Naive thymus-derived CD8-positive, alpha-beta T cell (primary cell): ENCODE measurements around the gene ACVR2B. TPM values are rescaled to one million over a fixed set of nuclear protein-coding genes. Genes with fewer than 3 reads are reported as not detected.

ENCODE experiments used
- ATAC-seq, 2 donors: fragments of 150-1000 bp; cut with Tn5 transposase in 1 of 2; sonication (Bioruptor Pico), chemical (Tn5 transposase) in 1 of 2; 1 replicate in 1 of 2; 2 replicates in 1 of 2; pipeline ENCODE4 v1.10.0; 2021; ENCODE audit warnings: mild to moderate bottlenecking in 2 of 2, moderate library complexity in 2 of 2
- POLR2A ChIA-PET: fragments of 350-600 bp; sonication (Branson Sonifier 250); formaldehyde crosslinking; loops from one replicate; lab custom pipeline; 2021; ENCODE audit warnings: antibody characterized with exemption; lab: Charles Lee
- DNase-seq, 10 donors: peaks; one replicate each; pipeline versions ENCODE4 v3.0.0 to v3.0.0-alpha.2; 2020 to 2022
- H3K27ac Mint-ChIP-seq, 10 donors: one replicate each; pipeline ENCODE4 v1.8.0; 2020 to 2022; ENCODE audit warnings: mild to moderate bottlenecking in 10 of 10, mixed read lengths in 10 of 10, moderate library complexity in 4 of 10, inconsistent platforms in 1 of 10
- H3K27me3 Mint-ChIP-seq, 5 donors: one replicate each; pipeline ENCODE4 v1.8.0; 2021 to 2022; ENCODE audit warnings: mixed read lengths in 5 of 5
- H3K36me3 Mint-ChIP-seq, 3 donors: one replicate each; pipeline ENCODE4 v1.8.0; 2020 to 2022; ENCODE audit warnings: mixed read lengths in 3 of 3, mild to moderate bottlenecking in 2 of 3, inconsistent platforms in 1 of 3
- H3K4me1 Mint-ChIP-seq, 4 donors: one replicate each; pipeline ENCODE4 v1.8.0; 2021 to 2022; ENCODE audit warnings: mixed read lengths in 4 of 4
- H3K4me3 Mint-ChIP-seq, 10 donors: one replicate each; pipeline ENCODE4 v1.8.0; 2020 to 2022; ENCODE audit warnings: mild to moderate bottlenecking in 10 of 10, mixed read lengths in 10 of 10, moderate library complexity in 6 of 10, inconsistent platforms in 1 of 10
- H3K9me3 Mint-ChIP-seq, 9 donors: one replicate each; pipeline ENCODE4 v1.8.0; 2020 to 2022; ENCODE audit warnings: mixed read lengths in 9 of 9, mild to moderate bottlenecking in 3 of 9, inconsistent platforms in 1 of 9, moderate library complexity in 1 of 9
- polyA plus RNA-seq, 3 donors: library from polyadenylated mRNA; unstranded; fragments of 300-500 nt; fragmentation: Illumina TruSeq; gene quantifications; one replicate each; pipeline ENCODE4 v1.2.3, GENCODE V29; 2021
- total RNA-seq, 8 experiments: library from RNA in 2 of 8; stranded (reverse) in 2 of 8; gene quantifications; one replicate each; pipeline ENCODE4 v1.2.3 and lab custom pipeline; 2021 to 2026

ACVR2B gene
- total and polyA plus RNA-seq, 5 experiments from 2014 or later: 0.69 to 16.1 (median 1.9) TPM

DNA sequence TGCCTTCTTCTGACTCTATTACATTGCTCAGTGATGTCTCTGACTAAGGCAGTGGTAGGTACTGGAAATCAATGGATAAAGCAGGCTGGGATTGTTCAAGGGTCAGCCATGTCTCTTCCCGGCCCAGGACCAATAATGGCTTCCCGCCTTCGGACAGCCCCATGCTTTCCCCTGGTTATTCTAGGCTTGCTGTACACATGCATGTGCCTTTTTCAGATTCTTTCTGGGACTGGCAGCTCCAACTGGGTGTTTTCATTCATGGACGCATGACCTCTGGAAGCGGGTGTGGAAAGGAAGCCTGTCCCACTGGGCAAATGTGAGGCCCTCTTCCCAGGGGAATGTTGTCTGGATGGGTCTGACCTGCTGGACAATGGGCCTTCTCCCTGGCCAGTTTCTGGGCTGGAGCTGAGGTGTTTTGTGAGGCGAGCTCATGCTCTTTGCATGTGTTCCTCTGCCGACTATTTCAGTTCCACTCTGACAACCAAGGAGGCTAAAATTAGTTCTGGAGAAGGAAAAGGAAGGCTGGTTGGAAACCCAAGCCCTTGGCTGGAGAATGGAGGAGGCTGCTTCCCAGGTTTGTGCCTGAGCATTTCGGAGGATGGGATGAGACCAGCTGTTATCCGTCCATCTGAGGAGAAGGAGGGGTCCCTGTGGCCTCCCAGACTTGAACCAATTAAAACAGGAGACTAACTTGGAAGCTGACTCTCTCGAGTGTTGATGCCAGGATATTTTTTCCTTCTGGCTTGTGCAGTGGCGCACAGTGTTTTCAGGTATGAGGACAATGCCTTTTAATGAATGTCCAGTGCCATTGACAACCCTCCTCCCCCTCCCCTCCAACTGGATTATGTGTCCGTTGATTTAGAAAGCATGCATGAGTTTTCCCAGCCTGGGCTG lies 6.9 kb downstream of the ACVR2B start:
- Mint-ChIP-seq H3K4me1 (peaks cover 5 to 50% (median 12%) of the 10 kb centered on the region in 4 donors), H3K36me3 (no peaks in the 10 kb centered on the region), H3K9me3 (peaks cover 0 to 6% (median 0%) of the 10 kb centered on the region in 9 donors), H3K27ac (no peak overlapping the region), H3K27me3 (no peaks in the 10 kb centered on the region), H3K4me3 (no peak overlapping the region)
- POLR2A ChIA-PET: no interaction called here
- DNase-seq: no peak
- ATAC-seq: no peak

DNA sequence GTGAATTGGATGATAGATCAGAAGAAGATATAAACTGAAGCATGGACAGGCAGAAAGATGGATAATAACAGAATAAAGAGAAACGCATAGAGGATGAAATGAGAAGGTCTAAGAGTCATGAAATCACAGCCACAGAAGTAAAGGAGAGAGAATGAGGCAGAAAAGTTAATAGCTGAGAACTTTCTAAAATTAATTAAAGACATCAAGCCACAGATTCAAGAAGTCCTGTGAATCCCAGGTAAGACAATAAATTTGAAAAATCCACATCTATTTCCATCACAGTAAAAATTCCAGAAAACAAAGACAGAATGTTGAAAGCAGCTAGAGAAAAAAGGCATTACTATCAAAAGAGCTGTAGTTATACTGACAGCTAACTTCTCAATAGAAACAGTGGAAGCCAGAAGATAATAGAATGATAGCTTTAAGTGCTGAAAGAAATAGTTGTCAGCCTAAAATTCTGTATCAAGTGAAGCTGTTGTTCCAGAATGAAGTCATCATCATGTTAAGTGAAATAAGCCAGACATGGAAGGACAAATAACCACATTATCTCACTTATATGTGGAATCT lies 12.0 kb downstream of the ACVR2B start:
- DNase-seq (no peak), ATAC-seq (no peak)
- peaks cover 0 to 19% (median under 1%) of the 10 kb centered on the region in 4 donors for H3K4me1 Mint-ChIP-seq
- H3K4me3 Mint-ChIP-seq: no peak overlapping the region
- H3K36me3 Mint-ChIP-seq: peaks cover 3 to 19% (median 7%) of the 10 kb centered on the region in 3 donors
- peaks cover 0 to 23% (median 16%) of the 10 kb centered on the region in 9 donors for H3K9me3 Mint-ChIP-seq
- H3K27ac Mint-ChIP-seq: no peak overlapping the region
- POLR2A ChIA-PET: no interaction called here
- no peaks in the 10 kb centered on the region for H3K27me3 Mint-ChIP-seq

DNA sequence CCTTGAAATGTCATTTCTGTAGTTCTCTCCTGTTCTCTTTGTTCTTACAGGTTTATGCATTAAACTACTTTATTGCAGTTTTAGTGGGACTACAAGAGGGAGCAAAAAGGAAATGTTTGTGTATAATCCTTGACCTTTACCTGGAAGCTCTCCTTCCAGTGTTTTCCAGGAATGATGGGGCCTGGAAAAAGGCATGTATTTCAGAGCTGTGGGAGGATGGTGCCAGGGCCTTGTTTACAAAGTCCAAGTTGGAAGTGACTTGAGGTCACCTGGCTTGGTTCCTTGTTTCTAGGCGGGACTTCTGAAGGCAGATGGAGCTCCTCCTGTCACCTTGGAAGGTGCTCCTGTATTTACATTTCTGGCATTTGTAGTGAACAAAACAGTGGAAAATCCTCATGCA lies 15.1 kb downstream of the ACVR2B start:
- POLR2A ChIA-PET: no interaction called here

DNA sequence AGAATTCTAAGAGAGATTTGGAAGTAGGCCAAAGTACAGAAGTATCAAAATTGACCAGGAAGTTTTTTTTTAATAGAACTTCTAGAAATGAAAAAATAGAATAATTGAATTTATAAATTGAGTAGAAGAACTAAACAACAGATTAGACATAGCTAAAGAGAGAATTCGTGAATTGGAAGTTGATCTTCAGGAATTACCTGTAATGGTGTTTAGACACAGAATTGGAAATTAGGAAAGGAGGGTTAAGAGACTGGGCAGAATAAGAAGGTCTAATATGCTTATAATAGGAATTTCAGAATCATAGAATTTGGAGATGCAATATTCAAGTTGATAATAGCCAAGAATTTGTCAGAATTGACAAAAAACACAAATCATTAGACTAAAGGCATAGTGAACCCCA lies 16.2 kb downstream of the ACVR2B start:
- Mint-ChIP-seq H3K4me3 (no peak overlapping the region), H3K27ac (no peak overlapping the region), H3K9me3 (peaks cover 0 to 23% (median 13%) of the 10 kb centered on the region in 9 donors), H3K4me1 (peaks cover 6 to 44% (median 18%) of the 10 kb centered on the region in 4 donors), H3K27me3 (no peaks in the 10 kb centered on the region), H3K36me3 (peaks cover 3 to 19% (median 7%) of the 10 kb centered on the region in 3 donors)
- POLR2A ChIA-PET: no interaction called here
- ATAC-seq: no peak
- no peak for DNase-seq

More for the DNA sequence above, 15.1 kb downstream of the ACVR2B start:
- no peak overlapping the region for H3K4me3 Mint-ChIP-seq
- H3K27me3 Mint-ChIP-seq: no peaks in the 10 kb centered on the region
- ATAC-seq: no peak
- DNase-seq: no peak
- peaks cover 0 to 23% (median 16%) of the 10 kb centered on the region in 9 donors for H3K9me3 Mint-ChIP-seq
- peaks cover 3 to 19% (median 7%) of the 10 kb centered on the region in 3 donors for H3K36me3 Mint-ChIP-seq
- H3K4me1 Mint-ChIP-seq: peaks cover 6 to 45% (median 13%) of the 10 kb centered on the region in 4 donors
- no peak overlapping the region for H3K27ac Mint-ChIP-seq

DNA sequence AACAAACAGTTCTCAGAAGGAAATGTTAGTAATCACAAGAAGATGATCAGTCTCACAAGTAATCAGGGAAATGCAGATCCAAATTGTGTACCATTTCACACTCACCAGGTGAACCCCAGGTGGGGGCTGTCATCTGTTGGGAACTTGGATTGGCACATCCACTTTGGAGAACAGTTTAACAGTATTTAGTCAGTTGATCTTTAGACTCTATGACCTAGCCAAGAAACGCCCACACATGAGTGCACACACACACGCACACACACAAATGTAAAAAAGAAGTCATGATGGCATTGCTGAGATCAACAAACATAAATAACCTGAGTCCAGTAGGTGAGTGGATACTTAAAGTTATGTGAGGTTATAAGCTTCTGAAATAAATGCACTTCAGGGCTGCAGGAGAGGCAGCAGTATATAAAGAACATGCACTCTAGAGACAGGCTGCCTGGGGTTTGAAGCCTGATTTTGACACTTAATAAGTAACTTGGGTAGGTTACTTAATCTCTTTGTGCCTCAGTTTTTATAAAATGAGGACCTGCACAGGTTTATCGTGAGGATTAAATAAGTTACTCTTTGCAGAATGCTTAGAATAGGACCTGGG lies 17.7 kb downstream of the ACVR2B start:
- H3K4me1 Mint-ChIP-seq: peaks cover 6 to 56% (median 23%) of the 10 kb centered on the region in 4 donors
- no peak overlapping the region for H3K4me3 Mint-ChIP-seq
- peaks cover 3 to 19% (median 7%) of the 10 kb centered on the region in 3 donors for H3K36me3 Mint-ChIP-seq
- H3K27ac Mint-ChIP-seq: peak overlapping the region in 2 of 10 donors; percentile 23 to 80
- DNase-seq (no peak), ATAC-seq (no peak)
- POLR2A ChIA-PET: interaction anchor here (1.2 kb wide), 1 partner anchor 25 kb away, joined by 3 read pairs; the partner anchor contains the start of gene EXOG
- peaks cover 0 to 23% (median 13%) of the 10 kb centered on the region in 9 donors for H3K9me3 Mint-ChIP-seq
- H3K27me3 Mint-ChIP-seq: no peaks in the 10 kb centered on the region

DNA sequence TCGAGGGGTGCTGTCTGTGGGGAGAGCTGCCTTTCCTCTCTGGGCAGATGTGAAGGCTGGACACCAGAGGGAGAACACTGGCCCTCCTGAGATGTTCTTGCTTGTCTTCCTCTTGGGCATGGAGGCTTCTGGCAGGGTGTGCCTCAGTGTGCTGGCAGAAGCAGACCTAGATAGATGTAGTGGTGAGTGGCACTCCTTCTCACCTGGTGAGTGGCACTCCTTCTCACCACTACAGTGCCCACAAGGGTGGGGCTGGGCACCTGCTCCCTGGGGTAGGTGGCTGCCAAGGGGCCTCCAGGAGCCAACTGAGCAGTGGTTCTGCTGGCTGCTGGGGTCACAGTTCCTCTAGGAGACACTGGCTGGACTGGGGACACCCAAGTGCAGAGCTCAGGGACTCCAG lies 18.7 kb downstream of the ACVR2B start:
- H3K4me1 Mint-ChIP-seq: peaks cover 6 to 57% (median 24%) of the 10 kb centered on the region in 4 donors
- DNase-seq: no peak
- H3K36me3 Mint-ChIP-seq: peaks cover 3 to 19% (median 7%) of the 10 kb centered on the region in 3 donors
- POLR2A ChIA-PET: interaction anchor here (0.6 to 1.2 kb wide), 3 partner anchors 24 to 1470 kb away, joined by 3 to 6 read pairs (median 3); partner anchors contain the start of gene EXOG
- no peaks in the 10 kb centered on the region for H3K27me3 Mint-ChIP-seq
- no peak for ATAC-seq
- H3K9me3 Mint-ChIP-seq: peaks cover 0 to 18% (median 13%) of the 10 kb centered on the region in 9 donors
- H3K27ac Mint-ChIP-seq: peak overlapping the region in 2 of 10 donors; percentile 22 to 58
- H3K4me3 Mint-ChIP-seq: no peak overlapping the region

DNA sequence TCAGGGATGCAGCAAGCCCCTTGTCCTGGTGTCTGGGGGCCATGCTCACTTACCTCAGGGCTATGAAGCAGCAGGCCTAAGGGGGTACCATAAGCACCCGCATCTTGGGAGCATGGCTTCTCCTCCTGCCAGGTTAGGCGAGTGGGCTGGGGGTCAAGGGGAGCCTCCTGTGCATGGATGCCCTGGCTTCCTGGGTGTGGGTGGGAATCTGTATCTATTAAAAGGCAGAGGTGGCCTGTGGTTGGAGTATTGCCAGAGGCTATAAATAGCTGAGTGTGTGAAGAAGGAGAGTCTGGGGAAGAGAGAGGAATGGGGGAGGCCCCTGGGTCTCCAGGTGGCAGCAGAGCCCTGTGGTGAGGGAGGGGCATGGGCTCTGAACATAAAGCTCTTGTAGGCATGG lies 19.5 kb downstream of the ACVR2B start:
- no peak for DNase-seq
- Mint-ChIP-seq H3K9me3 (peaks cover 0 to 18% (median 13%) of the 10 kb centered on the region in 9 donors), H3K36me3 (peaks cover 3 to 19% (median 5%) of the 10 kb centered on the region in 3 donors), H3K4me3 (no peak overlapping the region), H3K4me1 (peaks cover 6 to 57% (median 24%) of the 10 kb centered on the region in 4 donors), H3K27me3 (no peaks in the 10 kb centered on the region), H3K27ac (peak overlapping the region in 2 of 10 donors; percentile 25 to 43)
- POLR2A ChIA-PET: no interaction called here
- ATAC-seq: no peak

DNA sequence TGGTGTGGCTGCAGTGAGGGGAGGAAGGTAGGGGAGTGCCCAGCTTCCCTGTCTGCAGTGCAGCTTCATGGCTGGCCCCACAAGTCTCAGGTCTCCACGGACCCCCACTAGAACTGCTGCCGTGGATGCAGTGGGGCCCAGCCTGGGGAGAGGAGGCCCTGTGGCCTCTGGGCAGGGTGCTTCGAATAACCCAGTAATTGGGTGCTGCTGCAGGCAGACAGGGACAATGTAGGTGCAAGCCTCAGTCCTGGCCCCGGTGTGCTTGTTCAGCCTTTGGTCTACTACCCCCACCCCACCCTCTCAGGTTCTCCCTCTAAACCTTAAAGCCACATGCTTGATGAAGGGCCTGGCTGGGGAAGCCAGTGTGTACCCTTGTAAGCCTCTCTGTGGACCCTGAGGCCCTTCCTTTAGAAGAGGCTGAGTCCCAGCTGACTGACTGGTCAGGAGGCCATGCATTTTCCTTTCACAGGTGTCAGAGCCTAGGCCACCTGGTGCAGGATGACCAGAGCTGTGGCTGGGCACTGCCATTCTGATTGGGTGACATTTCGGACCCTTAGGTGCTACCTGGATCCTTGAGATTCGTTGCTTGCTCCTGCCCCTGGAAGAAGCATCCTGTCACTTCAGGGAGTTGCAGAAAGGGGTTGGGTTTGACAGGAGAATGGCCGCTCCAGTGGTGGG lies 21.4 kb downstream of the ACVR2B start:
- Mint-ChIP-seq H3K4me3 (no peak overlapping the region), H3K9me3 (peaks cover 0 to 4% (median under 1%) of the 10 kb centered on the region in 9 donors), H3K36me3 (peaks cover 0 to 5% (median 1%) of the 10 kb centered on the region in 3 donors), H3K4me1 (peaks cover 6 to 62% (median 24%) of the 10 kb centered on the region in 4 donors), H3K27me3 (no peaks in the 10 kb centered on the region), H3K27ac (peak overlapping the region in 4 of 10 donors; percentile 1 to 79 (median 26))
- ATAC-seq: no peak
- POLR2A ChIA-PET: no interaction called here
- no peak for DNase-seq

DNA sequence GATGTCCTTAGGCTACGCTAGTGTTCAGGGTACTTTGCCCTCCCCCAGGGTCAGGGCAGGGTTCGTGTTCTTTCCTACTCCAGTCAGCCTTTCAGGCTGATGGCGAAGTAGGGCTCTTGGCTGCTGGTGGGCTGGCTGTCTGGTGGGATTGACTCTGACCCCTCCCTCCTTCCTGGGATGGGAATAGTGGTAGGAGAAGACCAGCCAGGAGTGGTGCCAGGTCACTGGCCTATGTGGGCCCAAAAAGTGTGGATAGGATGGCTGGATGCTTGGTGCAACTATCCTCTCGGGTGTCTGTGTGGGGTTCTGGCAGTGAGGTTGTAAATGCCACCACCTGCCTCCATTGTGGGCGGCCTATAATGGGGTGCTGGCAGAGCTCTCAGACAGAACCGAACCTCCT lies 22.0 kb downstream of the ACVR2B start:
- Mint-ChIP-seq H3K36me3 (peaks cover 0 to 5% (median 0%) of the 10 kb centered on the region in 3 donors), H3K27me3 (no peaks in the 10 kb centered on the region), H3K4me3 (no peak overlapping the region), H3K9me3 (no peaks in the 10 kb centered on the region), H3K4me1 (peaks cover 6 to 56% (median 24%) of the 10 kb centered on the region in 4 donors), H3K27ac (peak overlapping the region in 5 of 10 donors; percentile 25 to 80 (median 50))
- POLR2A ChIA-PET: interaction anchor here (0.8 kb wide), 1 partner anchor 129 kb away, joined by 3 read pairs; the partner anchor contains the start of gene XYLB
- no peak for DNase-seq
- ATAC-seq: no peak

DNA sequence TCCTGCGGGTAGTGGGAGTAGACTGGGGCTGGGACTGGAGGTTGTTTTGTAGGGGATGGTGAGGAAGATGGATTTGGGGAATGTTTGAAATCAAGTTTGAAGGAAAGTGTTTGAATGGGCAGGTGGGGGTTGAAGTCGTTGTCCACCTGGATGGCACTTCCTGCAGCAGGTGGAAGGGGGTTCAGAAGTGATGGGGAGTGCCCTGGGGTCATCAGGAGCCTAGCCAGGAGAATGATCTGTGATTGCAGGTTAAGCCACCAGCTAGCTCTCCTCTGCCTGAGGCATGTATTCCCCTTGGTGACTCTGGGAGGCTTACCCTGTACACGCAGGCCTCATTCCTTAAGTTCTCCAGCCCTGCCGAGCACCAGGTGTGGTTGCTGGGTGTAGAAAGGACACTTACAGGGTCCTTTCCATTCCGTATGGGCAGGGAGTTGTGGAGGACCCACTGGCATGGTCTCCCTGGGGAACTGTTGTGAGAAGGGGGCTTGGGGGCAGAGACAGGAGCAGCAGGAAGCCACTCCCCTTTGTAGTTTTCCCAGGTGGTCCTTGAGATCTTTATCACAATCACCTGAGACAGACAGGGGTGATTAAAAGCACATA lies 22.6 kb downstream of the ACVR2B start:
- H3K36me3 Mint-ChIP-seq: peaks cover 0 to 9% (median 1%) of the 10 kb centered on the region in 3 donors
- H3K27me3 Mint-ChIP-seq: no peaks in the 10 kb centered on the region
- POLR2A ChIA-PET: interaction anchor here (0.8 kb wide), 1 partner anchor 129 kb away, joined by 3 read pairs; the partner anchor contains the start of gene XYLB
- no peak overlapping the region for H3K4me3 Mint-ChIP-seq
- H3K9me3 Mint-ChIP-seq: no peaks in the 10 kb centered on the region
- DNase-seq (no peak), ATAC-seq (no peak)
- H3K4me1 Mint-ChIP-seq: peaks cover 6 to 51% (median 24%) of the 10 kb centered on the region in 4 donors
- H3K27ac Mint-ChIP-seq: peak overlapping the region in 5 of 10 donors; percentile 25 to 80 (median 56)

DNA sequence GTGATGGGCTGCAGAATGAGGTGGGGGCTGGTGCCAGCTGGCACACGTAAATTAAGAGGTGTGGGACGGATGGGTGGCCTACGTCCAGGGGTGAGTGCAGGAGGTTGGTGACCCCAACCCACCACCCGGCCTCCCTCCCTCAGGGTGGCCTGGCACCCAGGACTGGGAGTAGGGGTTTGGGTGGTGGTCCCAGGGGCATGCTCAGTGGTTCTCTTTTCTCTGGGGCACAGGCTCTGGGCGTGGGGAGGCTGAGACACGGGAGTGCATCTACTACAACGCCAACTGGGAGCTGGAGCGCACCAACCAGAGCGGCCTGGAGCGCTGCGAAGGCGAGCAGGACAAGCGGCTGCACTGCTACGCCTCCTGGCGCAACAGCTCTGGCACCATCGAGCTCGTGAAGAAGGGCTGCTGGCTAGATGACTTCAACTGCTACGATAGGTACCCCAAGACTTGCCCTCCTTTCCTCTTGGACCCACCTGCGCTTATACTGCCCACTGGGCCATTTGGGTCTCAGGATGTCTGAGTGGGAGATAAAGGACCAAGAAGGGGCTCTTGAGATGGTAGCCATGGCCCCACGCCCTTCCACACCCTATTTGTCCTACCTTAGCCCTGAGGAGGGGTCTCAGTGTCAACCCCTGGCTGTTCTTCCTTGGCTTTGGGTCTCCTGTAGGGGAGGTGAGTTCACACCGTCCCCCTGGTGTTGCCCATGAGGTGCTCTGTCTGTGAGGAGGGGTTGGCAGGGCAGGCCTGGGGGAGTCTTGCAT lies 23.5 kb downstream of the ACVR2B start:
- Mint-ChIP-seq H3K27me3 (no peaks in the 10 kb centered on the region), H3K4me3 (no peak overlapping the region), H3K9me3 (no peaks in the 10 kb centered on the region), H3K27ac (peak overlapping the region in 4 of 10 donors; percentile 12 to 79 (median 52)), H3K36me3 (peaks cover 0 to 18% (median 3%) of the 10 kb centered on the region in 3 donors), H3K4me1 (peaks cover 6 to 41% (median 22%) of the 10 kb centered on the region in 4 donors)
- ATAC-seq: no peak
- no peak for DNase-seq
- POLR2A ChIA-PET: no interaction called here
